A673 (cell line): ENCODE measurements around the gene ERAL1. TPM values are rescaled to one million over a fixed set of nuclear protein-coding genes. Genes with fewer than 3 reads are reported as not detected.
A peak's percentile ranks its signal among the peaks of the same experiment; 100 is the strongest.

Experiments used
- BruUV-seq: library from RNA; stranded (reverse); fragments of 400-500 nt; replicated peaks from 2 replicates; lab custom pipeline; 2021; lab: Mats Ljungman, UMichigan
- CTCF ChIA-PET: fragments of 300-600 bp; sonication (Branson Sonifier 250); formaldehyde crosslinking; loops from one replicate; lab custom pipeline; 2022; ENCODE audit warnings: antibody characterized with exemption; lab: Charles Lee
- POLR2A ChIA-PET: fragments of 300-600 bp; sonication (Branson Sonifier 250); formaldehyde crosslinking; loops from one replicate; lab custom pipeline; 2022; ENCODE audit warnings: antibody characterized with exemption; ENCODE audit not compliant: low non-redundant PET; lab: Charles Lee
- DNase-seq: peaks from one replicate; pipeline ENCODE4 v3.0.0-alpha.2; 2015; ENCODE audit warnings: low spot score
- H3K27ac ChIP-seq: fragments of 200-600 bp; sonication (generic); 2 replicates; pipeline ENCODE4 v1.5.1; 2016; ENCODE audit warnings: mixed run types, low read depth, mild to moderate bottlenecking, mixed read lengths, antibody characterized with exemption, low read length; ENCODE audit not compliant: poor library complexity, severe bottlenecking
- H3K27me3 ChIP-seq: fragments of 200-600 bp; sonication (generic); replicated peaks from 2 replicates; pipeline ENCODE4 v1.6.1; 2017; ENCODE audit warnings: mixed run types, low read depth, mild to moderate bottlenecking, mixed read lengths, antibody characterized with exemption, low read length; ENCODE audit not compliant: insufficient read depth, poor library complexity
- H3K36me3 ChIP-seq: fragments of 200-600 bp; sonication (generic); 2 replicates; pipeline ENCODE4 v1.6.1; 2016; ENCODE audit warnings: mixed run types, mild to moderate bottlenecking, mixed read lengths, antibody characterized with exemption, low read length; ENCODE audit not compliant: insufficient read depth, poor library complexity, severe bottlenecking
- H3K4me1 ChIP-seq: fragments of 200-600 bp; sonication (generic); 2 replicates; pipeline ENCODE4 v1.6.1; 2017; ENCODE audit warnings: mixed run types, mild to moderate bottlenecking, mixed read lengths, antibody characterized with exemption, low read length; ENCODE audit not compliant: insufficient read depth, poor library complexity, severe bottlenecking
- H3K4me3 ChIP-seq: fragments of 200-600 bp; sonication (generic); 2 replicates; pipeline ENCODE4 v1.5.1; 2016; ENCODE audit warnings: low read depth, mixed run types, mild to moderate bottlenecking, mixed read lengths, low read length; ENCODE audit not compliant: poor library complexity, severe bottlenecking
- H3K9me3 ChIP-seq: fragments of 200-600 bp; sonication (generic); 2 replicates; pipeline ENCODE4 v1.6.1; 2016; ENCODE audit warnings: mixed run types, low read depth, mild to moderate bottlenecking, mixed read lengths, antibody characterized with exemption, low read length; ENCODE audit not compliant: poor library complexity, severe bottlenecking
- CTCF ChIP-seq: fragments of 300-800, 200-600 bp; sonication (generic); conservative IDR thresholded peaks from 2 replicates; pipeline ENCODE4 v1.5.1; 2017; ENCODE audit warnings: low read depth, mild to moderate bottlenecking, antibody characterized with exemption, low read length, moderate library complexity, mixed read lengths
- EZH2 ChIP-seq: fragments of 200-600 bp; sonication (generic); IDR thresholded peaks from 2 replicates; pipeline ENCODE4 v1.6.1; 2017; ENCODE audit warnings: borderline replicate concordance, low read depth, mild to moderate bottlenecking, mixed read lengths, antibody characterized with exemption, low read length; ENCODE audit not compliant: poor library complexity, severe bottlenecking
- intact Hi-C: fragments of 100-400 bp; cut with micrococcal nuclease; formaldehyde crosslinking; loops from one replicate; pipeline ENCODE4 v1.10.0; 2022; ENCODE audit not compliant: unreplicated experiment
- total RNA-seq: library from RNA; stranded (reverse); gene quantifications from 2 replicates; pipeline ENCODE4 v1.2.3, GENCODE V29; 2021

Gene ERAL1
- total RNA-seq, 1 experiment from 2014 or later: 80.5 TPM

GRCh38 chr17:28811651-28812090 is 43.1 kb upstream of the ERAL1 start:
- BruUV-seq: TSS peak; percentile 44
- CTCF ChIA-PET: interaction anchor here (1.0 kb wide), 1 partner anchor 48 kb away, joined by 3 read pairs; no protein-coding TSS in a partner anchor

GRCh38 chr17:28812091-28812747 is 42.6 kb upstream of the ERAL1 start:
- ChIA-PET POLR2A (no interaction called here), CTCF (no interaction called here)
- Histone ChIP-seq H3K27ac (peak overlapping the region; percentile 81), H3K27me3 (no peaks in the 10 kb centered on the region), H3K4me1 (peaks cover 40% of the 10 kb centered on the region), H3K9me3 (no peaks in the 10 kb centered on the region), H3K36me3 (no peaks in the 10 kb centered on the region), H3K4me3 (peak overlapping the region; percentile 81)
- no TSS peak for BruUV-seq
- peak; percentile 99 for DNase-seq
- no peak for TF ChIP-seq EZH2
- TF ChIP-seq CTCF: no peak
- intact Hi-C loops: loop anchor here (5.0 kb wide), 1 partner anchor 50 kb away; no protein-coding TSS in a partner anchor

More at GRCh38 chr17:28811651-28812090, 43.1 kb upstream of the ERAL1 start:
- Histone ChIP-seq H3K4me1 (peaks cover 40% of the 10 kb centered on the region), H3K4me3 (peak overlapping the region; percentile 81), H3K27me3 (no peaks in the 10 kb centered on the region), H3K9me3 (no peaks in the 10 kb centered on the region), H3K36me3 (no peaks in the 10 kb centered on the region), H3K27ac (peak overlapping the region; percentile 81)
- TF ChIP-seq CTCF (no peak), EZH2 (no peak)
- DNase-seq: peak; percentile 38
- POLR2A ChIA-PET: no interaction called here
- intact Hi-C loops: loop anchor here (5.0 kb wide), 1 partner anchor 49 kb away; no protein-coding TSS in a partner anchor

GRCh38 chr17:28812748-28813377 is 42.0 kb upstream of the ERAL1 start:
- BruUV-seq: no TSS peak
- POLR2A ChIA-PET: interaction anchor here (0.8 kb wide), 1 partner anchor 258 kb away, joined by 15 read pairs; no protein-coding TSS in a partner anchor
- intact Hi-C loops: loop anchor here (5.0 kb wide), 1 partner anchor 51 kb away; no protein-coding TSS in a partner anchor

More at GRCh38 chr17:28812748-28813377, 42.0 kb upstream of the ERAL1 start:
- no peaks in the 10 kb centered on the region for H3K9me3 ChIP-seq
- TF ChIP-seq CTCF (no peak), EZH2 (no peak)
- CTCF ChIA-PET: interaction anchor here (0.7 kb wide), 2 partner anchors 26 to 86 kb away, joined by 6 to 11 read pairs; no protein-coding TSS in a partner anchor
- H3K36me3 ChIP-seq: no peaks in the 10 kb centered on the region
- H3K4me1 ChIP-seq: peaks cover 34% of the 10 kb centered on the region
- H3K27me3 ChIP-seq: no peaks in the 10 kb centered on the region
- no peak for DNase-seq
- peak overlapping the region; percentile 81 for H3K4me3 ChIP-seq
- peak overlapping the region; percentile 81 for H3K27ac ChIP-seq
